ENCODE data around the gene PACSIN2.

DNA sequence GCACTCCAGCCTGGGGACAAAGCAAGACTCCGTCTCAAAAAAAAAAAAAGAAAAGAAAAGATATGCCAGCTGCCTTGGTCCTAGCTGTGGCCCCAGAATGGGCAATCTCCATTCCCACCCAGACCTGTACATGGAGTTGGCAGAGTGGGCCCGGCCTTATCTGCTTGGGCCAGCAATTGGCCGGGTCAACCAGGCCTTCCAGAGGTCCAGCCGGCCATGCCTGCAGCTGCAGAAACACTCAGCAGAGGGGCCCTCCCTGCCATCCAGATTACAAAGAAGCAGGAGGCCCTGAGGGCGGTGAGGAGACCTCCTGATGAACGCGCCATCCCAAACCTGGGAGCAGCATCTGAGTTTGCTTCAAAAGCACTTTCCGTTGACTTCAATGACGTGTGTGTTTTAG, 131.0 kb downstream of the PACSIN2 start:
- TF ChIP-seq POLR2A (IDR thresholded peaks at IDR 0.05), result no peak
- TF ChIP-seq, protein P1, sequence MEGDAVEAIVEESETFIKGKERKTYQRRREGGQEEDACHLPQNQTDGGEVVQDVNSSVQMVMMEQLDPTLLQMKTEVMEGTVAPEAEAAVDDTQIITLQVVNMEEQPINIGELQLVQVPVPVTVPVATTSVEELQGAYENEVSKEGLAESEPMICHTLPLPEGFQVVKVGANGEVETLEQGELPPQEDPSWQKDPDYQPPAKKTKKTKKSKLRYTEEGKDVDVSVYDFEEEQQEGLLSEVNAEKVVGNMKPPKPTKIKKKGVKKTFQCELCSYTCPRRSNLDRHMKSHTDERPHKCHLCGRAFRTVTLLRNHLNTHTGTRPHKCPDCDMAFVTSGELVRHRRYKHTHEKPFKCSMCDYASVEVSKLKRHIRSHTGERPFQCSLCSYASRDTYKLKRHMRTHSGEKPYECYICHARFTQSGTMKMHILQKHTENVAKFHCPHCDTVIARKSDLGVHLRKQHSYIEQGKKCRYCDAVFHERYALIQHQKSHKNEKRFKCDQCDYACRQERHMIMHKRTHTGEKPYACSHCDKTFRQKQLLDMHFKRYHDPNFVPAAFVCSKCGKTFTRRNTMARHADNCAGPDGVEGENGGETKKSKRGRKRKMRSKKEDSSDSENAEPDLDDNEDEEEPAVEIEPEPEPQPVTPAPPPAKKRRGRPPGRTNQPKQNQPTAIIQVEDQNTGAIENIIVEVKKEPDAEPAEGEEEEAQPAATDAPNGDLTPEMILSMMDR (IDR thresholded peaks at IDR 0.05), result no peak
- TF ChIP-seq EP300 (IDR thresholded peaks at IDR 0.05), result no peak
- TF ChIP-seq POLR2AphosphoS5 (IDR thresholded peaks at IDR 0.05), result no peak
